Gastroesophageal sphincter (tissue), 4 donors: ENCODE results near the gene TMEM125. TPM values are rescaled to one million over a fixed set of nuclear protein-coding genes. Genes with fewer than 3 reads are reported as not detected.
A peak's percentile ranks its signal among the peaks of the same experiment; 100 is the strongest.

Source experiments
- ATAC-seq: fragments of 150-250 bp; one replicate; pipeline ENCODE4 v1.9.1; 2016; ENCODE audit warnings: mild to moderate bottlenecking, moderate library complexity
- H3K27ac ChIP-seq, 4 donors: fragments of 200-600 bp; sonication (generic) in 3 of 4; 1 replicate in 3 of 4; 2 replicates in 1 of 4; pipeline ENCODE4 v1.5.1; 2016 to 2019
- H3K27me3 ChIP-seq: fragments of 200-600 bp; sonication (generic); one replicate; pipeline ENCODE4 v1.5.1; 2019
- H3K36me3 ChIP-seq, 2 donors: fragments of 200-600 bp; sonication (generic); one replicate each; pipeline ENCODE4 v1.5.1; 2019; ENCODE audit warnings: control low read depth in 1 of 2
- H3K4me1 ChIP-seq, 3 donors: fragments of 200-600 bp; sonication (generic); 1 replicate in 2 of 3; 2 replicates in 1 of 3; pipeline ENCODE4 v1.5.1; 2016 to 2019; ENCODE audit warnings: control low read depth in 2 of 3
- H3K4me3 ChIP-seq, 2 donors: fragments of 200-600 bp; sonication (generic); one replicate each; pipeline ENCODE4 v1.5.1; 2019; ENCODE audit warnings: mild to moderate bottlenecking in 1 of 2, moderate library complexity in 1 of 2
- H3K9me3 ChIP-seq, 3 donors: fragments of 200-600 bp; sonication (generic); one replicate each; pipeline ENCODE4 v1.5.1; 2017 to 2019; ENCODE audit warnings: control low read depth in 2 of 3
- EP300 ChIP-seq: sonication (generic); formaldehyde crosslinking; IDR thresholded peaks from one replicate; pipeline ENCODE4 v1.6.1; 2017; ENCODE audit warnings: antibody characterized with exemption, mild to moderate bottlenecking
- POLR2A ChIP-seq, 2 donors: fragments of 450-650 bp; IDR thresholded peaks; one replicate each; pipeline ENCODE4 v1.6.1; 2017; ENCODE audit warnings: antibody characterized with exemption in 2 of 2, mild to moderate bottlenecking in 2 of 2, moderate library complexity in 1 of 2
- POLR2AphosphoS5 ChIP-seq: sonication (generic); formaldehyde crosslinking; IDR thresholded peaks from one replicate; pipeline ENCODE4 v1.6.1; 2017; ENCODE audit warnings: antibody characterized with exemption
- WGBS, 2 donors: methylation state at CpG; one replicate each; pipeline ENCODE4 v1.1.5; 2018; ENCODE audit warnings: low coverage in 1 of 2; 5-methylcytosine and 5-hydroxymethylcytosine counted together
- total RNA-seq, 4 donors: library from RNA; depleted of rRNA; stranded (reverse); fragments of >200 nt; gene quantifications; one replicate each; pipeline ENCODE4 v1.1.0, GENCODE V29; 2016
- TF ChIP-seq, protein P1 (sequence below), 4 experiments: fragments of 200-600 bp in 2 of 4; fragments of 450-650 bp in 2 of 4; sonication (generic) in 1 of 4; IDR thresholded peaks; one replicate each; pipeline ENCODE4 v1.5.1; 2017 to 2019; ENCODE audit warnings: antibody characterized with exemption in 4 of 4, mild to moderate bottlenecking in 2 of 4, moderate library complexity in 2 of 4

TMEM125 gene
- total RNA-seq, 4 donors from 2014 or later = 0.45 TPM; not detected in 3

DNA sequence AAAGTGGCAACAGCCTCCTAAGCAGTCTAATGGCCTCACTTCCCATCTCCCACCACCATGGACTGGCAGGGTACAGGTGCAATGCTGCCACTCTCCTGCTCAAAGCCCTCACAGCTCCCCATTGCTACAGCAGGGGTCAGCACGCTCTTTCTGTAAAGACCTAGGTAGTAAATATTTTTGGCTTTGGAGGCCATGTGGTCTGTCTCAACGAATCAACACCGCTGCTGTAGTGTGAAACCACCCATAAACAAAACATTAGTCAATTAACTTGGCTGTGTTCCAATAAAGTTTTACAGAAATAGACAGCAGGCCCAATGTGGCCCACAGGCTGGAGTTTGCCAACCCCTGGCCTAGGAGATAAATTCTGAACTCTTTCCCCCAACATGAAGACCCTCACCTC lies 44.6 kb upstream of the TMEM125 start:
- WGBS, 2 donors = 53 to 100% methylated on average over 1 to 2 of the region's 3 CpGs

DNA sequence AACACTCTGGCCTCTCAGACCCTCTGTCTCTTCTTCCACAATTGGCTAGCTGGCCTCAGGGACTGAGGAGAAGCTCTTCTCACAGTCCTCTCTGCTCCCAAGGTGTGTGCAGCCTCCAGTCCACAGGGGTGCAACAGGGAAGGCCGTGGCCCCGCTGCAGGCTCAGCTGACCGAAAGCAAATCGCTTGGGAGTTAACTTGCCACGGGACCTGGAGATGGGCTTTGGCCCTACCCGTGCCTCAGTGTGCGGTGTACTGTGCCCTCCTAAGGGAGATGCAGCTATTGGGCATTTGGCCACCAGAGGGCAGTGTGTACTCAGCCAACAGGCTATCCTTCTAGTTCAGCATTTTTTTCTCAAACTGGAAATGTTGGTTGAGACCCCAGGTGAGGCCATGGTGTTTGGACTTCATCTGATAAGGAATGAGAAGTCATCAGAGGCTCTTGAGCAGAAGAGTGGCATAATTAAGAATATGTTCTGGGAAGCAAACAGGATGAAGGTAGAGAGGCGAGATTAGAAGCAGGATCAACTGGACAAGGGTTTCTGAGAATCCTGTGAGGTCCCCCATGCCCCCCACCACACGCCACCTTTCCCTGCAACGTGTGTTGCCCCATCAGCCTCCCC lies 42.5 kb upstream of the TMEM125 start:
- H3K36me3 ChIP-seq = no peaks in the 10 kb centered on the region
- H3K27me3 ChIP-seq = no peaks in the 10 kb centered on the region
- peak; percentile 71 for ATAC-seq
- no peak overlapping the region for H3K4me3 ChIP-seq
- TF ChIP-seq, protein P1, sequence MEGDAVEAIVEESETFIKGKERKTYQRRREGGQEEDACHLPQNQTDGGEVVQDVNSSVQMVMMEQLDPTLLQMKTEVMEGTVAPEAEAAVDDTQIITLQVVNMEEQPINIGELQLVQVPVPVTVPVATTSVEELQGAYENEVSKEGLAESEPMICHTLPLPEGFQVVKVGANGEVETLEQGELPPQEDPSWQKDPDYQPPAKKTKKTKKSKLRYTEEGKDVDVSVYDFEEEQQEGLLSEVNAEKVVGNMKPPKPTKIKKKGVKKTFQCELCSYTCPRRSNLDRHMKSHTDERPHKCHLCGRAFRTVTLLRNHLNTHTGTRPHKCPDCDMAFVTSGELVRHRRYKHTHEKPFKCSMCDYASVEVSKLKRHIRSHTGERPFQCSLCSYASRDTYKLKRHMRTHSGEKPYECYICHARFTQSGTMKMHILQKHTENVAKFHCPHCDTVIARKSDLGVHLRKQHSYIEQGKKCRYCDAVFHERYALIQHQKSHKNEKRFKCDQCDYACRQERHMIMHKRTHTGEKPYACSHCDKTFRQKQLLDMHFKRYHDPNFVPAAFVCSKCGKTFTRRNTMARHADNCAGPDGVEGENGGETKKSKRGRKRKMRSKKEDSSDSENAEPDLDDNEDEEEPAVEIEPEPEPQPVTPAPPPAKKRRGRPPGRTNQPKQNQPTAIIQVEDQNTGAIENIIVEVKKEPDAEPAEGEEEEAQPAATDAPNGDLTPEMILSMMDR (IDR thresholded peaks at IDR 0.05) = peak in 3 of 4 experiments; percentile 94 to 95 (median 94)
- no peak for TF ChIP-seq EP300
- no peak overlapping the region for H3K27ac ChIP-seq
- H3K9me3 ChIP-seq = no peaks in the 10 kb centered on the region
- peaks cover 0 to 12% (median 5%) of the 10 kb centered on the region in 3 donors for H3K4me1 ChIP-seq
- 23 to 44% methylated on average over 3 to 6 of the region's 10 CpGs for WGBS, 2 donors

More for the DNA sequence above, 44.6 kb upstream of the TMEM125 start:
- TF ChIP-seq POLR2AphosphoS5 (no peak), EP300 (no peak)
- Histone ChIP-seq H3K4me1 (peaks cover 0 to 2% (median 0%) of the 10 kb centered on the region in 3 donors), H3K4me3 (no peak overlapping the region), H3K27ac (no peak overlapping the region), H3K27me3 (no peaks in the 10 kb centered on the region), H3K9me3 (no peaks in the 10 kb centered on the region), H3K36me3 (no peaks in the 10 kb centered on the region)
- ATAC-seq = no peak

DNA sequence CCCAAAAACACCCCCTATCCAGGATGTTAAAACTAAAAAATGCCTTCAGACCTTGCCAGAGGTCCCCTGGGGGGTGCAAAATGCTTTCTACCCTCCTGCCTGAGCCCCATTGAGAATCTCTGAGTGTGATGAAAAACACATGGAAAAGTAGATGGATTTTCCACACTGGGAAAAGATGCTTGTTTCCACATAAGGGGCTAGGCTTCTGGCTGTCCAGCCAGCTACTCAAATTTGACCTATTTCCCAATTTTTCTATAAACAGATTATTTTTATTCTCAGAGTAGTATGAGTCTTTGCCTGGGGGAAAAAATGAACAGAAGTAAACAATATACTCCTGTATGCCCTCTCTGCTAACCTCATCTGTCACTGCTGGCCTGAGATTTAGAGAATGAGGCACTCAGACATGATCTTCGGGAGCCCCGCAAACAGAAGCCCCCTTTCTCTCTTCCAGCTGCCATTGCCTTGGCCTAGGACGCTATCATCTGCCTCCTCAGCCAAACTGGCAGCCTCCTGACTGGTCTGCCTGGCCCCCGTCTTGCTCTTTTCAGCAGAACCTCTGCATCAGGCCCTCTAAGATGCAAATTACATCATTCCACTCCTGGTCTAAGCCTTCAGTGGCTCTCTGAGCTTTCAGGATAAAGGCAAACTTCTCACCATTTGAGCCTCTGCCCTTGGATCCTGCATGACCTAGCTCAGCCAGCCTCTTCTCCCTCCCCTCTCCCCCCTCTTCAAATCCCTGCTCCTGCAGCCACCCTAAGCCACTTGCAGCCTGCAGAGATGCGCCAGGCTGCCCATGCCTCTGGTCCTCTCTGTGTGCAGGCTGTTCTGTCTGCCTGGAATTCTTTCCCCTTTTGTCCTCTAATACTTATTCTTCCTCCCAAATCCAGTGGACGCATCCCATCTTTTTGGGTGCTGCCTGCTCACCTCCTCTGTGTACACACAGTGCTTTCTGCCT lies 39.7 kb upstream of the TMEM125 start:
- 47 to 51% methylated on average over 3 to 6 of the region's 6 CpGs for WGBS, 2 donors
- Histone ChIP-seq H3K9me3 (no peaks in the 10 kb centered on the region), H3K36me3 (no peaks in the 10 kb centered on the region), H3K27me3 (no peaks in the 10 kb centered on the region), H3K27ac (peak overlapping the region in 3 of 4 donors; percentile 43 to 54 (median 44)), H3K4me3 (no peak overlapping the region), H3K4me1 (peaks cover 0 to 12% (median 5%) of the 10 kb centered on the region in 3 donors)
- TF ChIP-seq POLR2A (IDR thresholded peaks at IDR 0.05) = no peak
- TF ChIP-seq, protein P1 (IDR thresholded peaks at IDR 0.05) = no peak
- TF ChIP-seq EP300 = no peak
- TF ChIP-seq POLR2AphosphoS5 = no peak
- ATAC-seq = peak; percentile 76

DNA sequence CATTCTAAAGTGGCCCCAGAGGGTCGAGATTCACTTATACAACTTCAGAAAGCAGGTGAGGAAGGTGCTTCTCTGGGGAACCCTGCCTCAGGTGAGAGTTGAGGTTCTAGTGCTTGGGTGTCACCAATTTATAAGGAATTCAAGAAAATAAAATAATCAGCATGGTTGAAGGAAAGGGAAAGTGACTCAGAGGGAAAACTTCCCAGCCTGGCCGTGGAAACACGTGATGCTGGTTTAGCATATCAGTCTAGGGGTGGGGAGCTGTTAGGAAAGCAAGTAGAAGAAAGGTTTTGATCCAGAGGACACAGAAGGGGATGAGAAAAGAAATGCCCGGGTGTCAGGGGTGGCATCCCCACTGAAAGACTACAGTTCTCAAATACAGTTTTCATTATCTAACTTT lies 37.7 kb upstream of the TMEM125 start:
- Histone ChIP-seq H3K27me3 (no peaks in the 10 kb centered on the region), H3K27ac (no peak overlapping the region), H3K4me1 (peaks cover 0 to 12% (median 5%) of the 10 kb centered on the region in 3 donors), H3K36me3 (no peaks in the 10 kb centered on the region), H3K4me3 (no peak overlapping the region), H3K9me3 (no peaks in the 10 kb centered on the region)
- 48 to 56% methylated on average over 3 to 4 of the region's 4 CpGs for WGBS, 2 donors
- no peak for ATAC-seq
- no peak for TF ChIP-seq POLR2AphosphoS5
- TF ChIP-seq POLR2A (IDR thresholded peaks at IDR 0.05) = no peak
- TF ChIP-seq, protein P1 (IDR thresholded peaks at IDR 0.05) = no peak
- TF ChIP-seq EP300 = no peak

DNA sequence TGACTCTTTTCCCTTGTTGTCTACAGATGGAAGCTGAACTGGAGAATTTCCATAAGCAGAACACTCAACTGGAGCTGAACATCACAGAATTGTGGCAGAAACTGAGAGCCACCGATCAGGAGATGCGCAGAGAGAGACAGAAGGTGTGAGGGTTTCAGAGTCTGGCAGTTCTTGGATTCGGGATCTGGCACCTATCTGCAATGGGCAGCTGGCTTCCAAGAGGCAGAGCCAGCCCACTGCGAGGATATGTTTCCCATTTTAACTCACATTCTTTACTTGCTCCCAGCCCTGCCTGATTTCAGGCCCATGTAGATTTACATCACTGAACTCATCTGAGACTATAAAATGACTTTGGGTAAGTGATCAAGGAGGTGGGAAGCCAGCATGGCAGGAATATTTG lies 37.3 kb upstream of the TMEM125 start:
- WGBS, 2 donors = 85 to 86% methylated on average over 4 of the region's 4 CpGs
- H3K27me3 ChIP-seq = no peaks in the 10 kb centered on the region
- H3K4me3 ChIP-seq = no peak overlapping the region
- no peaks in the 10 kb centered on the region for H3K36me3 ChIP-seq
- TF ChIP-seq EP300 (no peak), POLR2A (IDR thresholded peaks at IDR 0.05) (no peak), POLR2AphosphoS5 (no peak)
- TF ChIP-seq, protein P1 (IDR thresholded peaks at IDR 0.05) = no peak
- H3K27ac ChIP-seq = no peak overlapping the region
- no peak for ATAC-seq
- H3K4me1 ChIP-seq = peaks cover 0 to 12% (median 5%) of the 10 kb centered on the region in 3 donors
- H3K9me3 ChIP-seq = no peaks in the 10 kb centered on the region
